Tongue (tissue), 2 donors: Measurements from ENCODE around the gene AEBP2. TPM values are rescaled to one million over a fixed set of nuclear protein-coding genes. Genes with fewer than 3 reads are reported as not detected.
"Not testable (repeated sequence)": the region's sequence is repeated elsewhere in the genome, so short reads cannot be mapped to it uniquely, and the experiment has no call there.

Source experiments
- DNase-seq: peaks from one replicate; pipeline ENCODE4 v3.0.0-alpha.2; 2015
- total RNA-seq: library from RNA; depleted of rRNA; stranded (reverse); fragments of >200 nt; gene quantifications from one replicate; pipeline ENCODE4 v1.2.3, GENCODE V29; 2014

The AEBP2 gene
- total RNA-seq, 1 donor from 2014 or later, result 43.9 TPM

- DNase-seq, result no peak
Observed at GRCh38 chr12:19421503-19422282, 17.6 kb upstream of the AEBP2 start.

DNA sequence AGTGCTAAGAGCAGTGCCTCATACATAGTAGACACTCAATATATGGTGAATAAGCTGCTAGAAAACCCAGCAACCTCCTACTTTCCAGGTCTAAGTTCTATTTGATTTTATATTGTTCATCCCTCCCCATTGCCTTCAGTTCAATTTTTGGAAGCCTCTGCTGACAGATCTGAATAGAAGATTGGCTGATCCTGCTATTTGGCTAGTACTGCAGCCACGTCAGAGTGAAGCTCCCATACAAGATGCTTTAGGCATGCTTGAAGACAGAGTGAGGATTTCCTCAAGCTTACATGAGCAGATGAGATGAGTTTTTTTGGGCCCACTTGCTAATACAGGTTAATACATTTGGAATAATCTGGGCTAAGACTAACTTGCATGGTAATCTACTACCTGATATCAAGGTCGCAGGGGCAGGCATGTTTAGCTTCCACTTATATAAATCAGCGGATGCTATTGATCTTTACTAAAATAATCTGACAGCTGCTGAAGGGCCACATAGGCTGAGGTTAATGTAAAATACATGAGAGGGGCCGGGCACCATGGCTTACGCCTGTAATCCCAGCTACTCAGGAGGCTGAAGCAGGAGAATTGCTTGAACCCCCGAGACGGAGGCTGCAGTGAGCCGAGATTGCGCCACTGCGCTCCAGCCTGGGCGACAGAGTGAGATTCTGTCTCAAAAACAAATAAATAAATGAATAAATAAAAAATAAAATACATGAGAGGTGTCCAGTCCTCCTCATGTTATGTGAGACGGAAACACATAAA, 15.9 kb upstream of the AEBP2 start:
- no peak for DNase-seq

DNA sequence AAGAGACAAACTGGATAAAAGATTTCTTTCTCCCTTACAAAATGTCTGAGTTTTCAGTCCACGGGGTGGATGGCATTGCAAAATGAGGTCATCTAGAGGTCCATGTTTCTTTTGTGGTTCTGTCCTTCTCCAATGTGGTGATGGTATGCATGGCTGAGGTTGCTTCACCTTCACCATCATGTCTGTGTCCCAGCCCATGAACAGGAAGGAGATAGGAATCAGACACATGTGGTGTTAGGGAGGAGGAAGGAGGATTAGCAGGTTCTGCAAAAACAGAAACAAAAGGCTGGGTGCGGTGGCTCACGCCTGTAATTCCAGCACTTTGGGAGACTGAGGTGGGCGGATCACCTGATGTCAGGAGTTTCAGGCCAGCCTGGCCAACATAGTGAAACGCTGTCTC, 11.0 kb upstream of the AEBP2 start:
- no peak for DNase-seq

DNA sequence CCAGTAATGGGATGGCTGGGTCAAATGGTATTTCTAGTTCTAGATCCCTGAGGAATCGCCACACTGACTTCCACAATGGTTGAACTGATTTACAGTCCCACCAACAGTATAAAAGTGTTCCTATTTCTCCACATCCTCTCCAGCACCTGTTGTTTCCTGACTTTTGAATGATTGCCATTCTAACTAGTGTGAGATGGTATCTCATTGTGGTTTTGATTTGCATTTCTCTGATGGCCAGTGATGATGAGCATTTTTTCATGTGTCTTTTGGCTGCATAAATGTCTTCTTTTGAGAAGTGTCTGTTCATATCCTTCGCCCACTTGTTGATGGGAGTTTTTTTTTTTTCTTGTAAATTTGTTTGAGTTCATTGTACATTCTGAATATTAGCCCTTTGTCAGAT, 9.8 kb upstream of the AEBP2 start:
- DNase-seq, result not testable (repeated sequence)

GRCh38 chr12:19430988-19431387, 8.3 kb upstream of the AEBP2 start:
- peak; percentile 19 for DNase-seq

- DNase-seq, result peak; percentile 64
Observed at GRCh38 chr12:19431407-19432308, 7.6 kb upstream of the AEBP2 start.

DNA sequence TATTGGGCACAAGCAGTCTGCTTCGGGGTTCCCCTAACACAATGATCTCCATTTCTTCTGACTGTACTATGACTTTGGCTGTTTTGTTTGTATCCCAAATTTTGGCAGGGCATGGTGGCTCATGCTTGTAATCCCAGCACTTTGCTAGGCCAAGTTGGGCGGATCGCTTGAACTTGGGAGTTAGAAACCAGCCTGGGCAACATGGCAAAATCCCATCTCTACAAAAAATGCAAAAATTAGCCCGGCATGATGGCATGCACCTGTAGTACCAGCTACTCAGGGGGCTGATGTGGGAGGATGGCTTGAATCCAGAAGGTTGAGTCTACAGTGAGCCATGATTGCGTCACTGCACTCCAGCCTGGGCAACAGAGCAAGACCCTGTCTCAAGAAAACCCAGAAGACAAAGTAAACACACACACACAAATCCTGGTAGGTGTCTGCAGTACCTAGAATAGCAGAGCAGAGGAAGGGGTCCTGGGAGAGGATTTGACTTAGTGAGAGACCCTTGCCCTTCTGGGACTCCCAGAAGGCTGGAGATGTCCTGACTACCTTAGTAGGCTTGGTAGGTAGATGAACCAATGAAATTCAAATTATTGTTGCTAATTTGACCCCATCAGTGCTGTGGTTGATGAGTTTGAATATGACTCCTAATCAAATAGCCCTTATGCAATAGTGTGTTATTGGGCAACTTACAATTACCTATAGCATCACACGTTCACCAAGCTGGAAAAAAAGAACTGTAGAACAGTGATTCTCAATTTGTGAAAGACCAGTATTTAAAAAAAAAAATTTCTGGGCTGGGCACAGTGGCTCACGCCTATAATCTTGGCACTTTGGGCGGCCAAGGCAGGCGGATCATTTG, 6.8 kb upstream of the AEBP2 start:
- DNase-seq, result no peak

GRCh38 chr12:19434538-19434937, 4.8 kb upstream of the AEBP2 start:
- no peak for DNase-seq

DNA sequence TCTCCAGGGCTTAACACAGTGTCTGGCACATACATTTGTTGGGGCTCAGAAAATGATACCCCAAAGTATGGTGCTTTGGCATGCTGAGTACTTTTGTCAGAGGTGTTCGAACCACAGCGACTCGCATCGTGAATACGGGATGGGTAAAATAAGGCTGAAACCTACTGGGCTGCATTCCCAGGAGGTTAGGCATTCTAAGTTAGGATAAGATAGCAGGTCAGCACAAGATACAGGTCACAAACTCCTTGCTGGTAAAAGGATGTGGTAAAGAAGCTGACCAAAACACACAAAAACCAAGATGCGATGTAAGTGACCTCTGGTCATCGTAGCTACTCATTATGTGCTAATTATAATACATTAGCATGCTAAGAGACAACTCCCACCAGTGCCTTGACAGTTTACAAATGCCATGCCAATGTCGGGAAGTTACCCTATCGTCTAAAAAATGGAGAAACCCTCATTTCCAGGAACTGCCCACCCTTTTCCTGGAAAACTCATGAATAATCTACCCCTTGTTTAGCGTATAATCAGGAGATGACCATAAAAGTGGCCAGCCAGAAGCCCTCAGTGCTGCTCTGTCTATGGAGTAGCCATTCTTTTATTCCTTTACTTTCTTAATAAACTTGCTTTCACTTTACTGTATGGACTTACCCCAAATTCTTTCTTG, 3.3 kb upstream of the AEBP2 start:
- DNase-seq, result no peak

- DNase-seq, result no peak
Observed at GRCh38 chr12:19436931-19437330, 2.4 kb upstream of the AEBP2 start.

- DNase-seq, result no peak
Observed at GRCh38 chr12:19437996-19438395, 1.3 kb upstream of the AEBP2 start.

- peak; percentile 91 for DNase-seq
Observed at GRCh38 chr12:19440019-19440858, 947 bp downstream of the AEBP2 start.

DNA sequence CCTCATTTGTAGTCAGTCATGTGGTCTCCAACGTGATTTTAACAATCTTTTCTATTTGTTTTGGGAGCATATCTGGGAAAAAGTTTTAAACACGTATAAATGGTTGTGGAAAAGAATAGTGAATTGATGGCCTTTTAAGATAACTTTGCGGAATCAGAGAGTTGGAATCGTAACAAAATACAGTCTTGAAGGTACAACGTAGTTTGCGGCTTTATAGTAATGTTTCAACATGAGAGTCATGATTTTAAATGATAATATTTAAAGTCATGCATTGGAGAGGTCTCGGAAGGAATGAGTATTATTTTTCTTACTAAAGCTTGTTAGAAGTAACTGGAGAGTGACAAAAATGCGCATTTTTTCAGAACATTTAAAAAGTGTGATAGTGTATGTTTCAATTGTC, 1.6 kb downstream of the AEBP2 start:
- DNase-seq, result no peak

GRCh38 chr12:19443585-19443984, 4.3 kb downstream of the AEBP2 start:
- no peak for DNase-seq

- no peak for DNase-seq
Observed at GRCh38 chr12:19444097-19444496, 4.8 kb downstream of the AEBP2 start.

GRCh38 chr12:19447386-19447785, 8.1 kb downstream of the AEBP2 start:
- DNase-seq, result no peak

GRCh38 chr12:19449814-19450213, 10.5 kb downstream of the AEBP2 start:
- DNase-seq, result no peak

DNA sequence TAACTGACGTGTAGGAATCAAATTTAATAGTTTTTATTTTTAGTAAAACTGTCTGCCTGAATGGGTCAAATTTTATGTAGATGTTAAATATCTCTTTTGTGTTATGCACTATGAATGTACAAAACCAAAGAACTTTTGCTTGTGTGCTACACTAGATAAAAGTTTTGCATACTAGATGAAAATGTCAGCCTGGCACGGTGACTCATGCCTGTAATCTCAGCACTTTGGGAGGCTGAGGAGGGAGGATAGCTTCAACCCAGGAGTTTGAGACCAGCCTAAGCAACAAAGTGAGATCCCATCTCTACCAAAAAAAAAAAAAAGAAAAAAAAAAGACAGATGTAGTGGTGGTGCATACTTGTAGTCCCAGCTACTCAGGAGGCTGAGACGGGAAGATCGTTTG, 11.1 kb downstream of the AEBP2 start:
- no peak for DNase-seq

DNA sequence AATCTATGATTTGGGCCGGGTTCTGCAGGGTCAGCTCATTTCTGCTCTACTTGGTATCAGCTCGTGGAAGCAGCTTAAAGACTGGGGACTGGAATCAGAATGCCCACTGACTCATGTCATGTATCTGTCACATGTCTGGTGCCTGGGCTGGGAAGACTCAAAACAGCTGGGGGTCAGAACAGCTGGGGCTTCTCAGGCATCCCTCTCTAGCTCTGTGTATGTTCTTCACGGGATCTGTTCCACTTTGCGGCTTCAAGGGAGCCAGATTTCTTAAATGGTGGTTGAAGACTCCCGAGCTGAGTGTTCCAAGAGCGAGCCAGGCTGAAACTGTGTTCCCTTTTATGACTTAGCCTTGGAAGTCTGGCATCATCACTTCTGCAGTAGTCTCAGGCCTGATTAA, 11.9 kb downstream of the AEBP2 start:
- DNase-seq, result peak; percentile 88

GRCh38 chr12:19453961-19454360, 14.7 kb downstream of the AEBP2 start:
- DNase-seq, result peak; percentile 34
